Left colon (tissue), 2 donors: ENCODE measurements around the gene OXSR1. TPM values are rescaled to one million over a fixed set of nuclear protein-coding genes. Genes with fewer than 3 reads are reported as not detected.
"Not testable (repeated sequence)": the region's sequence is repeated elsewhere in the genome, so short reads cannot be mapped to it uniquely, and the experiment has no call there.

ENCODE experiments used
- ATAC-seq: fragments of 200-7000 bp; cut with Tn5 transposase; one replicate; pipeline ENCODE4 v1.9.1; 2020; ENCODE audit warnings: mild to moderate bottlenecking, moderate library complexity
- DNase-seq, 2 donors: peaks; one replicate each; pipeline ENCODE4 v3.0.0-alpha.2; 2020
- intact Hi-C, 2 donors: fragments of 100-400 bp; cut with DNase I in 1 of 2; cut with micrococcal nuclease in 1 of 2; formaldehyde crosslinking; loops; one replicate each; pipeline versions ENCODE4 v1.11.2 to v1.14.0; 2022; cut with DNase I, micrococcal nuclease
- total RNA-seq, 2 donors: library from RNA; stranded (reverse); fragmentation: NEBNext Ultra II Directional; extraction: Animal tissue kit (Norgen Biotek cat#: 25700); gene quantifications; one replicate each; pipeline ENCODE4 v1.2.1, GENCODE V29; 2021
- donor health status: DM: no; HTN: no; CAD: no.
- donor health status: DM: yes; HTN: yes; CAD: no.

Gene OXSR1
- total RNA-seq, 2 donors from 2014 or later, result 42.5 to 42.8 TPM

DNA sequence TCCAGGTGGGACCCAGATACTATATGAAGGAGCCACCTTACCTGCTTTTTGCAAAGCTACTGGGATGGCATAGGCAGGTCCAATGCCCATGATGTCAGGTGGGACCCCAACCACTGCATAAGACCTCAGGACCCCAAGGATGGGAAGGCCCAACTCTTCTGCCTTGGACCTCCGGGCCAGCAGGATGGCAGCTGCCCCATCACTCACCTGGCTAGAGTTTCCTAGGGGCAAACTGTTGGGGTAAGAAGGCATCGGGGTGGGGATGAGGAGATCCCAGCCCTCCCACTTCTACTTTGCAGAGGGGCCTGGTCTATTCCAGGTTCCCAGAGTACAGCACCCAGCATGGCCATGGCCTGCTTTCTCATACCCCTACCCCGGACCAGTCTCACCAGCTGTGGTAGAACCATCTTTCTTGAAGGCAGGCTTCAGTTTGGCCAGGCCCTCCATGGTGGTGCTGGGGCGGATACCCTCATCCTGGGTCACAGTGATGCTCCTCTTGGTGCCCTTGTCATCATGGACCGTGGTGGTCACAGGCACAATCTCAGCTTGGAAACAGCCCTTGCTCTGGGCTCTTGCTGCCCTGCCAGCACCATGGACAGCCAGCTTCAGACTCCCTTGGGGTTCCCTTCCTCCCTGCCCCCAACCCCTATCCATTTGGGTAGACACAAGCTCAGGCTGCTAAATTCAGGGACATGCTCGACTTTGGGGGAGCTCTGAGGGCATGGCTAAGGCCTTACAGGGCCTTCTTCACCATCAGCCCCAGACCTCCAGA lies 39.0 kb upstream of the OXSR1 start:
- intact Hi-C loops, result no loop called here
- no peak for DNase-seq
- no peak for ATAC-seq

DNA sequence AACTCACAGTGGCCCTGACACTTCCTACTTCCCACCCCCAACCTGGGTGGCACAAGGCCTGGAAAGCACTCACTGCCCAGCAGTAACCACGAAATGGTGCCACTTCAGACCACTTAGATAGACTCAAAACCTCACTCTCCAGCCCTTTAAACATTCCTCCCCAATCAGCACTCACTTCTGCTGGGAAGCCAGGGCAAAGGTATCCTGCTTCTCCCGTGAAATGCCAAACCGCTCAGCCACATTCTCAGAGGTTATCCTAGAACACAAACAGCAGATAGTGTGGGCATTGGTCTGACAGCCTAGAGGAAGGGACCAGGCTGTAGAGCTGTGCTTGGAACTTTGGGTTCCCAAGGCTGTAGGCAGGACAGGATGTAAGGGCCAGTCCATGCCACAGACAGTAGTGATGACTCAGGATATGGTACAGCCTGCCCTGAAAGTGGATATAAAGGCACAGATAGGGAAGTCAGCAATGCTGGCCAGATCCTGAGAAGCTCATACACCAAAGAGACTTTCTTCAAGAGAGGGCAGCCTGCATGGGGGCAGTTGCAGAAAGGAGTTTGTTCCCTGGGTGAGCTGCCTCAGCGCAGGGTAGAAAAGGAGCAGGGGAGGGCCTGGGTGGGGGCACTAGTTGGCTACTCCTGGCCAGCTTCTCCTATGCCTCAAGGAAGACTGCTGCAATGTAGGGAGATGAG lies 37.6 kb upstream of the OXSR1 start:
- intact Hi-C loops, result no loop called here
- no peak for ATAC-seq
- no peak for DNase-seq

- DNase-seq, result no peak
- intact Hi-C loops, result no loop called here
- ATAC-seq, result no peak
Observed at GRCh38 chr3:38128303-38128655, 37.1 kb upstream of the OXSR1 start.

DNA sequence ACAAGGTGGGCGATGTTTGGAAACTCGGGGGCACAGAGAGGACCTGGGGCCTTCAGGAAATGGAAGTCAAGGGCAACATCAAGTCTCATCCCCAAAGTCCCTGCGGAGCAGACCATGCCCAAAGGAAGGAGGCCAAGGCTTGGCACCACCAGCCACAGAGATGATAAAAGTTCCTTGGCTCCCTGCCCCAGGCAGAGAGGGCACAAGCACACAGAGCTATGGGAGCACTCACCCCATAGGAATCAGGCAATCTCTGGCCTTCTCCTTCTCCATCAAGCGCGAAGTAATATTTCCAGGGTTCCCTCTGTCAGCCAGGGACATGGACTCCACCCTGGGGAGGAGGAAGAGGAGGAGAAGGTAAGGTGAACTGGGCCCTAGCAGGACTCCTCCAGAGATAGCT lies 36.3 kb upstream of the OXSR1 start:
- ATAC-seq (no peak), DNase-seq (peak in 1 of 2 donors; percentile 18)
- intact Hi-C loops, result no loop called here

DNA sequence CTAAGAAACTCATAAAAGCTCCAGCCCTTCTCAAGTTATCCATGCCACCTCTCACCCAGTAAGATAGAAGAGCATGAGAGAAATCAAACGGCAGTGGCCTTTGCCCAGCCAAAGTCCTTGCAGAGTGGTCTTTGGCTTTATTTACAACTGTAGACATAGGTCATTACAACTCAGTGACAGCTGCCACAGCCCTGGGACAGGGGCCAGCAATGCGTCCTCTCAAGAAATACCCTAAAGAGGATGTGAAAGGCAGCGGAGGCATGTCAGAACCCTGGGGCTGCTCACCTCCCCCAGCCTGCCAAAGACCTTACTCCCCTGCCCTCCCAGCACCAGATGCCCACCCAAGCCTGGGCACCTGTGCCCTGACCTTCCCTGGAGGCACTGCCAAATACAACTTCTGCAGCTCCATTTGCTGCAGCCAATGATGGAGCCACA lies 34.7 kb upstream of the OXSR1 start:
- peak; percentile 37 to 38 for DNase-seq

GRCh38 chr3:38131621-38132369 lies 33.5 kb upstream of the OXSR1 start:
- no peak for ATAC-seq
- DNase-seq, result peak; percentile 26 to 52
- intact Hi-C loops, result no loop called here

More for the DNA sequence above, 34.7 kb upstream of the OXSR1 start:
- ATAC-seq, result peak; percentile 77
- intact Hi-C loops, result no loop called here

DNA sequence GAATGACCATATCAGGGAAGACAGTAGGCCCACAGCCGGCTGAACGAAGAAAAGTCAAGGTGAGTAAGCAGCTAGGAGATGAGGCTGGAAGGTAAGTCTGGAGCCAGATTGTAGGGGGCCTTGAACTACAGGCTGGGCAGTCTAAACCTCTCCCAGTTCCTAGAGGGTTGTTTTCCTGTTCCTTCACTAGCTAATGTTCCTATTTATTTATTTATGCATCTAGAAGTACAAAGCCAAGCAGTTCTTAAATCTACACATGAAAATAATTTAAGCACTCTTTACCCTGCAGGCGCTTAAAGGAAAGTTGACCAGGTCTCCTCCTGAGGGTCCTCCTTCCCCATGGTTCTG lies 32.2 kb upstream of the OXSR1 start:
- intact Hi-C loops, result no loop called here
- DNase-seq, result peak in 1 of 2 donors; percentile 15
- no peak for ATAC-seq

DNA sequence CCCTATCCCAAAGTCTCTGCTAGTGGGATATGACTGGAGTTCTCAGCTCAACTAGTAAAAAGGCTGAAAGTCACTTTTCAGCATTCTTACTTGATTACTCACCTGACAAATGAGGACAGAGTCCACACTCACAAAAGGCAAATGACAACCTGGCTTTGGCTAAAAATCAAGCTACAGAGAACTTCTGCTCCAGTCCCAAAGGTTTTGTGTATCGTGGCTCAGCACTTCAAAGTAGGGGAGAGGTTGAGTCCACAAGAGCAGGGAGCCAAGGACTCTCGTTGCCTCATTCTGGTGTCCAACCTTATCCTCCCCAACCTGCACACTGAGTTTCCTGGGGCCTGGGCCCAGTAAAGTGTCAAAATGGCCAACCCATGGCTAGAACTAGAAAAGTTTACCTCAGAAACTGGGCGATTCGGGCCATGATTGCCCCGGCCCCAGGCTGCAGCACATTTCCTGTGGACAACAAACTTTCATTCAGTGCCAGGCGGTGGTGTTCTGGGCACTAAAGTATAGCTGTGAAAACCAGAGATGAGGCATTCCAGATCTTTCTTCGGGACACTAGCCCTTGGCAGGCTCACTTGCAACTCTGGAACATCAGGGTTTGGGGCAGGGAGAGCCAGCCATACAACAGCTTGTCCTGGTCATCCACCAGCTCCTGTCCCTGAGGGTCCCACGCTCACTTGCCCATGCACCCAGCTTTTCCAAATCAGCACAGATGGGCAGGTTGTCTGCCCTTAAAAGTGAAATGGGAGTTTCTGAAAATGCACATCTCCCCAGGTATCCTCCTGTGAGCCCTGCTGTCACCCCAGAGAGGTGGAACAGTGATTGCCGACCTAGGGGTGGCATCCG lies 31.6 kb upstream of the OXSR1 start:
- DNase-seq (peak in 1 of 2 donors; percentile 45), ATAC-seq (peak; percentile 20)
- intact Hi-C loops, result no loop called here

DNA sequence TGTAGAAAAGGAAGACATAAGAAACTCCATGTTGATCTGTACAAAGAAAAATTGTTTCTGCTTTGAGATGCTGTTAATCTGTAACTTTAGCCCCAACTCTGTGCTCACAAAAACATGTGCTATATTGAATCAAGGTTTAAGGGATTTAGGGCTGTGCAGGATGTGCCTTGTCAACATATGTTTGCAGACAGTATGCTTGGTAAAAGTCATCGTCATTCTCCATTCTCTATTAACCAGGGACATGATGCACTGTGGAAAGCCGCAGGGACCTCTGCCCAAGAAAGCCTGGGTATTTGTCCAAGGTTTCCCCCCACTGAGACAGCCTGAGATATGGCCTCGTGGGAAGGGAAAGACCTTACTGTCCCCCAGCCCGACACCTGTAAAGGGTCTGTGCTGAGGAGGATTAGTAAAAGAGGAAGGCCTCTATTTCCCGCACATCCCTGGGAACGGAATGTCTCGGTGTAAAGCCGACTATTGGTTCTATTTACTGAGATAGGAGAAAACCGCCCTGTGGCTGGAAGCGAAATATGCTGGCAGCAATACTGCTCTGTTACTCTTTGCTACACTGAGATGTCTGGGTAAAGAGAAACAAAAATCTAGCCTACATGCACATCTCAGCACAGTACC lies 30.7 kb upstream of the OXSR1 start:
- ATAC-seq, intact Hi-C loops: not testable (repeated sequence)
- peak in 1 of 2 donors; percentile 17 for DNase-seq

- DNase-seq, result peak in 1 of 2 donors; percentile 19
- ATAC-seq, intact Hi-C loops: not testable (repeated sequence)
Observed at GRCh38 chr3:38135621-38136277, 29.6 kb upstream of the OXSR1 start.

GRCh38 chr3:38136393-38136776 lies 29.0 kb upstream of the OXSR1 start:
- intact Hi-C loops, result no loop called here
- ATAC-seq, result no peak
- peak in 1 of 2 donors; percentile 38 for DNase-seq

- peak; percentile 83 for ATAC-seq
- intact Hi-C loops, result no loop called here
- DNase-seq, result peak; percentile 100
Observed at GRCh38 chr3:38136777-38137614, 28.3 kb upstream of the OXSR1 start, which contains the start of gene ACAA1. Gene ACAA1, minus strand, starts transcription at chr3:38137127. Its CDS starts 92 bp downstream, at chr3:38137035.

GRCh38 chr3:38137615-38138348 lies 27.6 kb upstream of the OXSR1 start:
- DNase-seq, result peak in 1 of 2 donors; percentile 47
- intact Hi-C loops, result no loop called here
- peak; percentile 9 for ATAC-seq

GRCh38 chr3:38138349-38139190 lies 26.8 kb upstream of the OXSR1 start, which contains the start of gene MYD88:
Gene MYD88, plus strand, starts transcription at chr3:38138661. Its CDS starts 40 bp downstream, at chr3:38138701.
- intact Hi-C loops, result no loop called here
- peak; percentile 62 for ATAC-seq

DNA sequence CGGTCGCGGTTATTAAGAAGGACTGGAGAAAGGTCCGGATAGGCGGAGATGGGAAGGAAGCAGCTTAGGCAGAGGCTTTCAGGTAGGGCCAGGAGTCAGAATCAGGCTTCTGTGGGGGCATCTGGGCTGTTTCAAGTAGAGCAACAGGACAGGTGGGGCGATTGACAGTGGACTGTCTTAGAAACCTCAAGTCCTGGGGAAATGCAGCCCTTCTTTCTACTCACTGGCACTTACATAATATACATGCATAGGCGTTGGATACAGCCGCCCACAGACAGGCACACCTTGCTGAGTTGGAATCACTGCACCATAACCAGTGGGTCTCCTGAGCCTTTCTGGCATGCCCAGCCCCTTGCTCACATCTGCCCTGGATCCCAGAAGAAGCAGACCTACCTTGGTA lies 26.1 kb upstream of the OXSR1 start:
- no peak for DNase-seq
- ATAC-seq, result no peak
- intact Hi-C loops, result no loop called here

More at GRCh38 chr3:38138349-38139190, 26.8 kb upstream of the OXSR1 start, which contains the start of gene MYD88:
- DNase-seq, result peak; percentile 88 to 96
